GM12878 (cell line): ENCODE results near the gene NPDC1. TPM values are rescaled to one million over a fixed set of nuclear protein-coding genes. Genes with fewer than 3 reads are reported as not detected.

ENCODE experiments used
- ATAC-seq: fragments of 200-7000 bp; cut with Tn5 transposase; 3 replicates; pipeline ENCODE4 v1.9.1; 2020; ENCODE audit warnings: mild to moderate bottlenecking, moderate library complexity
- BruUV-seq: library from RNA; stranded (reverse); fragments of 400-500 nt; replicated peaks from 2 replicates; lab custom pipeline; 2021; lab: Mats Ljungman, UMichigan
- CTCF ChIA-PET: fragments of 300-600 bp; sonication (Branson Sonifier 250); formaldehyde crosslinking; extraction: SDS; loops from one replicate; lab custom pipeline; 2021; ENCODE audit warnings: inconsistent platforms; lab: Yijun Ruan, JAX
- POLR2A ChIA-PET: fragments of 350-600 bp; formaldehyde crosslinking; extraction: SDS; loops from one replicate; lab custom pipeline; 2021; ENCODE audit warnings: inconsistent platforms; lab: Charles Lee
- RAD21 ChIA-PET: fragments of 300-600 bp; sonication (Branson Sonifier 250); formaldehyde crosslinking; loops from one replicate; lab custom pipeline; 2023; ENCODE audit warnings: antibody characterized with exemption; ENCODE audit not compliant: unreplicated experiment; lab: Charles Lee
- SMC1A ChIA-PET: fragments of 300-600 bp; sonication (Branson Sonifier 250); formaldehyde crosslinking; loops from one replicate; lab custom pipeline; 2023; ENCODE audit not compliant: unreplicated experiment, uncharacterized antibody; lab: Charles Lee
- DNase-seq: peaks from one replicate; pipeline ENCODE4 v3.0.0-alpha.2; 2011; ENCODE audit warnings: low read depth, low spot score
- FAIRE-seq: peaks from 3 replicates; lab custom pipeline; 2011; peaks lifted over from hg19 to GRCh38; lab: Jason Lieb, UNC
- H2AFZ ChIP-seq: 2 replicates; pipeline ENCODE4 v1.6.0; 2011; ENCODE audit warnings: low read depth, low read length, control low read depth; ENCODE audit not compliant: control insufficient read depth
- H3K27ac ChIP-seq: 2 replicates; pipeline ENCODE4 v1.5.1; 2011; ENCODE audit warnings: control low read depth; ENCODE audit not compliant: control insufficient read depth, insufficient read depth
- H3K27me3 ChIP-seq, 2 experiments: replicated peaks in 1 of 2; 2 replicates each; pipeline versions ENCODE4 v1.6.0 to v1.6.1; 2011; ENCODE audit warnings: low read length in 1 of 2; ENCODE audit not compliant: control insufficient read depth in 2 of 2, insufficient read depth in 2 of 2
- H3K36me3 ChIP-seq, 2 experiments: 2 replicates each; pipeline ENCODE4 v1.5.1; 2011; ENCODE audit warnings: low read length in 1 of 2; ENCODE audit not compliant: control insufficient read depth in 2 of 2, insufficient read depth in 2 of 2
- H3K4me1 ChIP-seq: 2 replicates; pipeline ENCODE4 v1.6.1; 2011; ENCODE audit warnings: mild to moderate bottlenecking, low read length, moderate library complexity, mixed read lengths; ENCODE audit not compliant: control insufficient read depth, insufficient read depth
- H3K4me2 ChIP-seq: 2 replicates; pipeline ENCODE4 v1.6.0; 2011; ENCODE audit warnings: control low read depth; ENCODE audit not compliant: control insufficient read depth, insufficient read depth
- H3K4me3 ChIP-seq: fragments of 200-600 bp; sonication (generic); 2 replicates; pipeline ENCODE4 v1.5.1; 2016
- H3K79me2 ChIP-seq: 2 replicates; pipeline ENCODE4 v1.6.0; 2011; ENCODE audit warnings: low read length; ENCODE audit not compliant: control insufficient read depth, insufficient read depth
- H3K9ac ChIP-seq: 2 replicates; pipeline ENCODE4 v1.8.0; 2011; ENCODE audit warnings: low read length, control low read depth, mixed read lengths; ENCODE audit not compliant: control insufficient read depth, insufficient read depth
- H3K9me3 ChIP-seq: replicated peaks from 3 replicates; pipeline ENCODE4 v1.5.1; 2011; ENCODE audit warnings: mild to moderate bottlenecking, low read length; ENCODE audit not compliant: control insufficient read depth, insufficient read depth
- H4K20me1 ChIP-seq: 2 replicates; pipeline ENCODE4 v1.6.0; 2011; ENCODE audit not compliant: control insufficient read depth, insufficient read depth
- ASH2L ChIP-seq: fragments of 300-600, 200-600 bp; sonication (generic); IDR thresholded peaks from 2 replicates; pipeline ENCODE4 v1.6.1; 2017; ENCODE audit warnings: low read depth, mild to moderate bottlenecking, borderline replicate concordance
- BACH1 ChIP-seq: fragments of 450-650 bp; IDR thresholded peaks from 2 replicates; pipeline ENCODE4 v1.6.1; 2017; ENCODE audit warnings: mild to moderate bottlenecking, borderline replicate concordance
- CHD2 ChIP-seq: IDR thresholded peaks from 2 replicates; pipeline ENCODE4 v1.6.1; 2011; ENCODE audit warnings: low read depth, low read length, improper control_type of control experiment, borderline replicate concordance
- CREM ChIP-seq: IDR thresholded peaks from 2 replicates; pipeline ENCODE4 v1.6.1; 2014; ENCODE audit warnings: antibody characterized with exemption, low read depth
- IKZF1 ChIP-seq: fragments of 450-650 bp; conservative IDR thresholded peaks from 2 replicates; pipeline ENCODE4 v1.6.1; 2017; ENCODE audit warnings: antibody characterized with exemption, mild to moderate bottlenecking
- KDM1A ChIP-seq: fragments of 200-600 bp; sonication (generic); IDR thresholded peaks from 2 replicates; pipeline ENCODE4 v1.6.1; 2016; ENCODE audit warnings: borderline replicate concordance
- KLF5 ChIP-seq: fragments of 450-650 bp; IDR thresholded peaks from 2 replicates; pipeline ENCODE4 v1.6.1; 2014; ENCODE audit warnings: mild to moderate bottlenecking; ENCODE audit not compliant: partially characterized antibody
- NFIC ChIP-seq: IDR thresholded peaks from 2 replicates; pipeline ENCODE4 v1.6.1; 2012; ENCODE audit warnings: low read depth, mild to moderate bottlenecking, inconsistent platforms, low read length, moderate library complexity
- SMAD1 ChIP-seq: fragments of 450-650 bp; IDR thresholded peaks from 2 replicates; pipeline ENCODE4 v1.6.1; 2018; ENCODE audit warnings: mild to moderate bottlenecking, low read depth; ENCODE audit not compliant: partially characterized antibody
- SREBF1 ChIP-seq: IDR thresholded peaks from 2 replicates; pipeline ENCODE4 v1.6.1; 2012; ENCODE audit warnings: mild to moderate bottlenecking, low read length
- YBX1 ChIP-seq: fragments of 450-650 bp; IDR thresholded peaks from 2 replicates; pipeline ENCODE4 v1.6.1; 2016; ENCODE audit warnings: antibody characterized with exemption
- ZNF384 ChIP-seq: IDR thresholded peaks from 2 replicates; pipeline ENCODE4 v1.6.1; 2012; ENCODE audit warnings: low read depth, mild to moderate bottlenecking, low read length, improper control_type of control experiment, borderline replicate concordance
- WGBS: methylation state at CpG from one replicate; pipeline ENCODE4 v1.1.6; 2016; ENCODE audit warnings: low lambda C conversion rate; ENCODE audit not compliant: insufficient replicate concordance, insufficient coverage; ENCODE audit errors: missing lambda C conversion rate; 5-methylcytosine and 5-hydroxymethylcytosine counted together
- in situ Hi-C: fragments of 300-500 bp; cut with MboI; formaldehyde crosslinking; loops from 9 replicates; pipeline ENCODE4 v1.14.3; 2018; ENCODE audit warnings: mixed read lengths
- intact Hi-C: fragments of 100-400 bp; cut with micrococcal nuclease; formaldehyde crosslinking; loops from one replicate; pipeline ENCODE4 v1.14.2; 2022; ENCODE audit not compliant: unreplicated experiment
- polyA plus RNA-seq, 11 experiments: library from polyadenylated mRNA; depleted of rRNA in 4 of 11; unstranded in 6 of 11; stranded (reverse) in 5 of 11; fragments of >200 nt; fragmentation: Nextera tagmentation in 4 of 11; fragmentation: Illumina TruSeq in 1 of 11; extraction: Ambion mirVana in 4 of 11; extraction: Trizol in 1 of 11; gene quantifications; 1 replicate in 1 of 11; 2 replicates in 10 of 11; pipeline versions ENCODE4 v1.2.1 to v1.2.3, GENCODE V29; 2011 to 2016; ENCODE audit warnings: inconsistent platforms in 2 of 11, missing spikeins in 2 of 11, low read depth in 1 of 11
- total RNA-seq, 4 experiments: library from RNA; depleted of rRNA in 3 of 4; stranded (reverse); fragments of >200 nt in 3 of 4; fragmentation: Illumina TruSeq in 1 of 4; extraction: Trizol in 1 of 4; gene quantifications; 2 replicates each; pipeline versions ENCODE4 v1.2.1 to v1.2.3, GENCODE V29; 2013 to 2021
- TF ChIP-seq, protein P1 (sequence below): IDR thresholded peaks from 2 replicates; pipeline ENCODE4 v1.6.1; 2012; ENCODE audit warnings: improper control_type of control experiment, low read depth, low read length; ENCODE audit not compliant: insufficient replicate concordance

The NPDC1 gene
- total and polyA plus RNA-seq, 10 of the 15 experiments (the other 5 are each of a cell fraction or from before 2014, with no cell fraction given), result 0.04 to 1.7 (median 0.77) TPM; not detected in 2

DNA sequence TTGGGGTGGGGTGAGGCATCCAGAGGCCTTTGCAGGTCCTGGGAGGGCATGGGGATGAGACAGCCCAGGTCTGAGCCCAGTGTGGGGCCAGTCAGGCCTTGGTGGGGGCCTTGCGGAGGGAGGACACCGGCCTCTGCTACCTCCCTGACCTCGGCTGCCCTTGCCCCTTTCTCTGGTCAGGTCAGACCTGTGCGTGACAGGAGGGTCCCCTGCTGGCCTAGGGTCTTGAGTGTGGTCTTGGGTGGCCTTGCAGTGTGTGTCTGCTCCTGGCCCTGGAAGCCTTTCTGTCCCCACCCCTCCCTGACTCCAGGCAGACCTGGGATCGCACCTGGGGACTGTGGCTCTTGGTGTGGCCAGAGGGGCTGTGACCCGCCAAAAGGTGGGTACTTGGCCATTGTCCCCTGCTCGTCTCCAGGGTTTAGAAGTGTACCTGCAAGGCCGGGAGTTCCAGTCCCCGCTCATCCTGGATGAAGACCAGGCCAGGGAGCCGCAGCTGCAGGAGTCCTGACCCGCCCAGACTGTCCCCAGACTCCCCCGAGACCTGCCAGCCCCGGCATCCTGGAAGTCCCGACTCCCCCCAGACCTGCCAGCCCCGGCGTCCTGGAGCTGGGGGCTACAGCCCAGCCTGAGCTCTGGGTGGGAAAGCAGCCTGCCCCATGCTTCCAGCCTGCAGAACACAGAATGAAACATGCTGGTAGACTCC, 36.4 kb upstream of the NPDC1 start:
- no peak for FAIRE-seq
- H3K9ac ChIP-seq, result no peak overlapping the region

More for the DNA sequence above, 36.4 kb upstream of the NPDC1 start:
- Histone ChIP-seq H3K4me2 (no peak overlapping the region), H3K27me3 (no peaks in the 10 kb centered on the region), H3K4me3 (no peak overlapping the region), H3K36me3 (peaks cover 0 to 5% of the 10 kb centered on the region in 2 experiments; a peak in 3 of 4 replicates), H2AFZ (no peak overlapping the region), H4K20me1 (no peaks in the 10 kb centered on the region; the same call in 1 of the 2 replicates), H3K79me2 (peaks cover 13% of the 10 kb centered on the region), H3K27ac (no peak overlapping the region), H3K9me3 (no peaks in the 10 kb centered on the region), H3K4me1 (peaks cover 29% of the 10 kb centered on the region)
- intact Hi-C loops, result no loop called here
- 90% methylated on average over 12 of the region's 16 CpGs for WGBS
- DNase-seq (no peak), ATAC-seq (no peak)
- in situ Hi-C loops, result no loop called here
- SMC1A ChIA-PET, result interaction anchor here (0.8 to 1.9 kb wide), 3 partner anchors 12 to 14 kb away, joined by 4 to 8 read pairs (median 8); partner anchors contain the start of gene SAPCD2
- CTCF ChIA-PET, result interaction anchor here (2.2 to 5.0 kb wide), 2 partner anchors 13 kb away, joined by 12 to 80 read pairs; partner anchors contain the start of gene SAPCD2
- no TSS peak for BruUV-seq
- RAD21 ChIA-PET, result interaction anchor here (1.2 to 2.1 kb wide), 2 partner anchors 10 to 15 kb away, joined by 3 to 8 read pairs; no protein-coding TSS in a partner anchor
- POLR2A ChIA-PET, result interaction anchor here (0.5 to 4.6 kb wide), 6 partner anchors 9 to 68 kb away, joined by 3 to 19 read pairs (median 8); partner anchors contain the start of gene SAPCD2
- TF ChIP-seq SREBF1 (no peak), NFIC (no peak), ASH2L (no peak), KLF5 (no peak), KDM1A (no peak), CREM (no peak), YBX1 (no peak), CHD2 (no peak), ZNF384 (no peak), BACH1 (no peak), SMAD1 (no peak), IKZF1 (no peak)
- TF ChIP-seq, protein P1, sequence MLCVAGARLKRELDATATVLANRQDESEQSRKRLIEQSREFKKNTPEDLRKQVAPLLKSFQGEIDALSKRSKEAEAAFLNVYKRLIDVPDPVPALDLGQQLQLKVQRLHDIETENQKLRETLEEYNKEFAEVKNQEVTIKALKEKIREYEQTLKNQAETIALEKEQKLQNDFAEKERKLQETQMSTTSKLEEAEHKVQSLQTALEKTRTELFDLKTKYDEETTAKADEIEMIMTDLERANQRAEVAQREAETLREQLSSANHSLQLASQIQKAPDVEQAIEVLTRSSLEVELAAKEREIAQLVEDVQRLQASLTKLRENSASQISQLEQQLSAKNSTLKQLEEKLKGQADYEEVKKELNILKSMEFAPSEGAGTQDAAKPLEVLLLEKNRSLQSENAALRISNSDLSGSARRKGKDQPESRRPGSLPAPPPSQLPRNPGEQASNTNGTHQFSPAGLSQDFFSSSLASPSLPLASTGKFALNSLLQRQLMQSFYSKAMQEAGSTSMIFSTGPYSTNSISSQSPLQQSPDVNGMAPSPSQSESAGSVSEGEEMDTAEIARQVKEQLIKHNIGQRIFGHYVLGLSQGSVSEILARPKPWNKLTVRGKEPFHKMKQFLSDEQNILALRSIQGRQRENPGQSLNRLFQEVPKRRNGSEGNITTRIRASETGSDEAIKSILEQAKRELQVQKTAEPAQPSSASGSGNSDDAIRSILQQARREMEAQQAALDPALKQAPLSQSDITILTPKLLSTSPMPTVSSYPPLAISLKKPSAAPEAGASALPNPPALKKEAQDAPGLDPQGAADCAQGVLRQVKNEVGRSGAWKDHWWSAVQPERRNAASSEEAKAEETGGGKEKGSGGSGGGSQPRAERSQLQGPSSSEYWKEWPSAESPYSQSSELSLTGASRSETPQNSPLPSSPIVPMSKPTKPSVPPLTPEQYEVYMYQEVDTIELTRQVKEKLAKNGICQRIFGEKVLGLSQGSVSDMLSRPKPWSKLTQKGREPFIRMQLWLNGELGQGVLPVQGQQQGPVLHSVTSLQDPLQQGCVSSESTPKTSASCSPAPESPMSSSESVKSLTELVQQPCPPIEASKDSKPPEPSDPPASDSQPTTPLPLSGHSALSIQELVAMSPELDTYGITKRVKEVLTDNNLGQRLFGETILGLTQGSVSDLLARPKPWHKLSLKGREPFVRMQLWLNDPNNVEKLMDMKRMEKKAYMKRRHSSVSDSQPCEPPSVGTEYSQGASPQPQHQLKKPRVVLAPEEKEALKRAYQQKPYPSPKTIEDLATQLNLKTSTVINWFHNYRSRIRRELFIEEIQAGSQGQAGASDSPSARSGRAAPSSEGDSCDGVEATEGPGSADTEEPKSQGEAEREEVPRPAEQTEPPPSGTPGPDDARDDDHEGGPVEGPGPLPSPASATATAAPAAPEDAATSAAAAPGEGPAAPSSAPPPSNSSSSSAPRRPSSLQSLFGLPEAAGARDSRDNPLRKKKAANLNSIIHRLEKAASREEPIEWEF, result no peak
